ENCODE data around the gene DIPK1B. TPM values are rescaled to one million over a fixed set of nuclear protein-coding genes. Genes with fewer than 3 reads are reported as not detected.

The DIPK1B gene
- total RNA-seq, 1 experiment from 2014 or later = not detected

- BruUV-seq (replicated peaks) = no TSS peak
- CTCF ChIA-PET = interaction anchor here (0.6 kb wide), 2 partner anchors 40 to 68 kb away, joined by 3 read pairs; no protein-coding TSS in a partner anchor
- TF ChIP-seq CTCF (IDR thresholded peaks at IDR 0.05; ENCODE audit: unreplicated experiment) = no peak
- Mint-ChIP-seq H3K4me3 (ENCODE audit: unreplicated experiment) (no peak overlapping the region), H3K27ac (ENCODE audit: low read depth, unreplicated experiment) (no peak overlapping the region), H3K9me3 (ENCODE audit: unreplicated experiment) (no peaks in the 10 kb centered on the region), H3K27me3 (ENCODE audit: insufficient read depth, unreplicated experiment) (no peaks in the 10 kb centered on the region), H3K36me3 (ENCODE audit: insufficient read depth, unreplicated experiment) (peaks cover 79% of the 10 kb centered on the region), H3K4me1 (ENCODE audit: insufficient read depth, unreplicated experiment) (peaks cover 25% of the 10 kb centered on the region)
- DNase-seq (ENCODE audit: unreplicated experiment) = no peak
- intact Hi-C loops (cut with micrococcal nuclease) = no loop called here
- POLR2A ChIA-PET = interaction anchor here (5.1 kb wide), 1 partner anchor 30 kb away, joined by 44 read pairs; no protein-coding TSS in a partner anchor
These were observed 12.4 kb downstream of the DIPK1B start for GRCh38 chr9:136724772-136725171.

DNA sequence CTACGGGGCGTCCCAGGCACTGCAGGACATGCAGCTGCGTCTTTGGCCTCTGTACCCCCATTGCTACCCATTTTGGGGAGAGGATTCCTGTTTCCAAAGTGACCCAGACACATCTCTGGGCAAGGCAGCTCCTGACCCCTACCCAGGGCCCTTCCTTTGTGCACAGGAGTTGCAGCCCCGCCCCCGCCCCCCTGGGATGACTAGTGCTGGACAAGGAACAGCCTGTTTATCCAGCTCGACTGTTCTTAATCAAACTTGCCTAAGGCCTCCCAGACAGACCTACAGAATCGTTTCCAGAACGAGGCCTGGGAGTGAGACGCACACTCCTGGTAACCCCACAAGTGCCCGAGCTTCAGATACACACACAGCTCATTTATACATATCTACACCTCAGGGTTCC, 13.2 kb downstream of the DIPK1B start:
- no TSS peak for BruUV-seq (replicated peaks)

DNA sequence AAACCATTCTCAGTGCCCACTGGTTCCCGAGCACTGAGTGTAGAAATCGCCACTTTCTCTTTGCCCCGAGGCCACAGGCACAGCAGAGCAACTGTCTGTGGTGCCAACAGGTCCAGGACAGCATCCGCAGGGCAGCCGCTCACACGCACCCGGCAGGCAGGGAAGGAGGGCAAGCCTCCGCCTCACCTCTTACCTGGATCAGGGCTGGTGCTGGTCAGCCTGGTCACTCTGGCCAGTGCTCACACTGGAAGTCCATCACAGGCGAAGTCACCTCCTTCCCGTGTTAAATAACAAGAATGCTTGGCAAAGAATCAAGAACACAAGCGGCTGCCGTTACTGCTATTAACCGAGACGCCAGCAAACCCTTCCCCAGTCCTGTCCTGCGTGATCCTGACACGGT, 13.7 kb downstream of the DIPK1B start:
- H3K9me3 Mint-ChIP-seq (ENCODE audit: unreplicated experiment) = no peaks in the 10 kb centered on the region
- BruUV-seq (replicated peaks) = no TSS peak
- DNase-seq (ENCODE audit: unreplicated experiment) = peak; percentile 27
- H3K36me3 Mint-ChIP-seq (ENCODE audit: insufficient read depth, unreplicated experiment) = peaks cover 69% of the 10 kb centered on the region
- peak overlapping the region; percentile 91 for H3K27ac Mint-ChIP-seq (ENCODE audit: low read depth, unreplicated experiment)
- intact Hi-C loops (cut with micrococcal nuclease) = no loop called here
- peak overlapping the region; percentile 91 for H3K4me3 Mint-ChIP-seq (ENCODE audit: unreplicated experiment)
- POLR2A ChIA-PET = interaction anchor here (1.1 to 5.1 kb wide), 5 partner anchors 12 to 241 kb away, joined by 3 to 44 read pairs (median 4); partner anchors contain the start of gene NOTCH1
- no peaks in the 10 kb centered on the region for H3K27me3 Mint-ChIP-seq (ENCODE audit: insufficient read depth, unreplicated experiment)
- no peak for TF ChIP-seq CTCF (IDR thresholded peaks at IDR 0.05; ENCODE audit: unreplicated experiment)
- H3K4me1 Mint-ChIP-seq (ENCODE audit: insufficient read depth, unreplicated experiment) = peaks cover 22% of the 10 kb centered on the region
- CTCF ChIA-PET = interaction anchor here (0.9 to 1.6 kb wide), 4 partner anchors 13 to 267 kb away, joined by 3 to 9 read pairs (median 4); no protein-coding TSS in a partner anchor

More for the DNA sequence above, 13.2 kb downstream of the DIPK1B start:
- POLR2A ChIA-PET = interaction anchor here (0.7 to 5.1 kb wide), 4 partner anchors 12 to 240 kb away, joined by 3 to 44 read pairs (median 4); no protein-coding TSS in a partner anchor
- Mint-ChIP-seq H3K4me3 (ENCODE audit: unreplicated experiment) (peak overlapping the region; percentile 91), H3K36me3 (ENCODE audit: insufficient read depth, unreplicated experiment) (peaks cover 74% of the 10 kb centered on the region), H3K9me3 (ENCODE audit: unreplicated experiment) (no peaks in the 10 kb centered on the region), H3K27ac (ENCODE audit: low read depth, unreplicated experiment) (no peak overlapping the region), H3K27me3 (ENCODE audit: insufficient read depth, unreplicated experiment) (no peaks in the 10 kb centered on the region), H3K4me1 (ENCODE audit: insufficient read depth, unreplicated experiment) (peaks cover 25% of the 10 kb centered on the region)
- CTCF ChIA-PET = interaction anchor here (0.6 to 1.0 kb wide), 6 partner anchors 12 to 332 kb away, joined by 3 to 4 read pairs (median 3); no protein-coding TSS in a partner anchor
- intact Hi-C loops (cut with micrococcal nuclease) = no loop called here
- DNase-seq (ENCODE audit: unreplicated experiment) = peak; percentile 46
- TF ChIP-seq CTCF (IDR thresholded peaks at IDR 0.05; ENCODE audit: unreplicated experiment) = no peak

GRCh38 chr9:136726631-136727191, 14.3 kb downstream of the DIPK1B start:
- peak overlapping the region; percentile 91 for H3K27ac Mint-ChIP-seq (ENCODE audit: low read depth, unreplicated experiment)
- H3K4me1 Mint-ChIP-seq (ENCODE audit: insufficient read depth, unreplicated experiment) = peaks cover 18% of the 10 kb centered on the region
- intact Hi-C loops (cut with micrococcal nuclease) = no loop called here
- peak; percentile 33 for TF ChIP-seq CTCF (IDR thresholded peaks at IDR 0.05; ENCODE audit: unreplicated experiment)
- H3K27me3 Mint-ChIP-seq (ENCODE audit: insufficient read depth, unreplicated experiment) = no peaks in the 10 kb centered on the region
- CTCF ChIA-PET = interaction anchor here (0.7 to 1.6 kb wide), 9 partner anchors 11 to 499 kb away, joined by 3 to 9 read pairs (median 4); no protein-coding TSS in a partner anchor
- no peaks in the 10 kb centered on the region for H3K9me3 Mint-ChIP-seq (ENCODE audit: unreplicated experiment)
- POLR2A ChIA-PET = interaction anchor here (0.6 to 5.1 kb wide), 12 partner anchors 13 to 326 kb away, joined by 3 to 44 read pairs (median 4); partner anchors contain the start of genes NOTCH1, SNAPC4 and TMEM141
- peak; percentile 42 for DNase-seq (ENCODE audit: unreplicated experiment)
- H3K4me3 Mint-ChIP-seq (ENCODE audit: unreplicated experiment) = peak overlapping the region; percentile 91
- H3K36me3 Mint-ChIP-seq (ENCODE audit: insufficient read depth, unreplicated experiment) = peaks cover 64% of the 10 kb centered on the region
- BruUV-seq (replicated peaks) = no TSS peak

All from MCF 10A (cell line).